ENCODE data around the gene PXYLP1. TPM values are rescaled to one million over a fixed set of nuclear protein-coding genes. Genes with fewer than 3 reads are reported as not detected.

PXYLP1 gene
- total and polyA plus RNA-seq, 2 of the 8 experiments (the other 6 are each of a cell fraction or from before 2014, with no cell fraction given) = 19.4 to 20.6 TPM

- no peak overlapping the region for H2AK5ac ChIP-seq (ENCODE audit: low read depth, low read length)
- no peaks in the 10 kb centered on the region for H3K23me2 ChIP-seq (ENCODE audit: low read depth, low read length)
- H2BK12ac ChIP-seq (ENCODE audit: low read depth, low read length) = no peak overlapping the region
- ChIA-PET POLR2A (ENCODE audit: partially characterized antibody) (no interaction called here), CTCF (ENCODE audit: partially characterized antibody) (interaction anchor here (1.0 to 1.3 kb wide), 2 partner anchors 40 to 230 kb away, joined by 3 to 5 read pairs; no protein-coding TSS in a partner anchor)
- H3K56ac ChIP-seq (replicated peaks; ENCODE audit: insufficient read length, low read depth, low read length) = no peak overlapping the region
- no peak overlapping the region for H2BK15ac ChIP-seq (ENCODE audit: low read length)
- no peaks in the 10 kb centered on the region for H3K27me3 ChIP-seq (replicated peaks in 1 of 4; ENCODE audit: control insufficient read depth in 3 of 4, extremely low read depth in 1 of 4, insufficient read depth in 3 of 4, low read length in 3 of 4)
- no peak overlapping the region for H2AFZ ChIP-seq (ENCODE audit: low read length)
- no peak overlapping the region for H3K4me2 ChIP-seq (ENCODE audit: insufficient read depth in 1 of 2, low read depth in 2 of 2, low read length in 2 of 2)
- no peak for FAIRE-seq
- 93% methylated on average over 10 of the region's 10 CpGs; no CpG with 5 or more reads in 1 of the 2 experiments for WGBS, 2 experiments (ENCODE audit: extremely low coverage in 1 of 2, insufficient coverage in 1 of 2, insufficient read length in 1 of 2, insufficient replicate concordance in 2 of 2, low coverage in 1 of 2, low lambda C conversion rate in 2 of 2, missing lambda C conversion rate in 1 of 2)
- H3K18ac ChIP-seq (ENCODE audit: extremely low read depth, low read length) = no peak overlapping the region
- H3K9ac ChIP-seq (replicated peaks in 1 of 4; ENCODE audit: extremely low read depth in 1 of 4, low read depth in 3 of 4, low read length in 3 of 4) = no peak overlapping the region
- H3K27ac ChIP-seq (ENCODE audit: low read depth, low read length) = no peak overlapping the region
- no peak overlapping the region for H3K4ac ChIP-seq (replicated peaks; ENCODE audit: insufficient read length, low read depth, low read length)
- H2BK120ac ChIP-seq (replicated peaks; ENCODE audit: low read depth, low read length) = no peak overlapping the region
- H4K91ac ChIP-seq (replicated peaks; ENCODE audit: insufficient read length, low read length) = no peak overlapping the region
- no peak overlapping the region for H2BK20ac ChIP-seq (ENCODE audit: low read length)
- DNase-seq (ENCODE audit: low read depth in 1 of 2, low spot score in 2 of 2) = peak in 1 of 2 experiments; percentile 34
- H4K5ac ChIP-seq (ENCODE audit: insufficient read length, low read depth, low read length) = no peak overlapping the region
- no peaks in the 10 kb centered on the region for H3K79me1 ChIP-seq (ENCODE audit: low read depth, low read length)
- H3K79me2 ChIP-seq (ENCODE audit: control insufficient read depth in 1 of 2, insufficient read depth in 2 of 2, low read length in 2 of 2) = no peaks in the 10 kb centered on the region
- H3K36me3 ChIP-seq (ENCODE audit: control insufficient read depth in 2 of 4, insufficient read depth in 4 of 4, low read length in 3 of 4) = no peaks in the 10 kb centered on the region; a peak in 2 of 8 replicates
- H3K14ac ChIP-seq (ENCODE audit: insufficient read length) = no peak overlapping the region
- H4K20me1 ChIP-seq (replicated peaks in 1 of 2; ENCODE audit: control insufficient read depth in 1 of 2, insufficient read depth in 2 of 2, low read length in 2 of 2) = peaks cover 0 to 2% of the 10 kb centered on the region in 2 experiments
- no peak overlapping the region for H3K23ac ChIP-seq (ENCODE audit: insufficient read length)
- no peak overlapping the region for H4K8ac ChIP-seq (ENCODE audit: extremely low read depth, insufficient read depth, low read length)
- no peak overlapping the region for H3K4me3 ChIP-seq (ENCODE audit: extremely low read depth in 1 of 4, insufficient read depth in 2 of 4, low read depth in 3 of 4, low read length in 4 of 4)
- no peaks in the 10 kb centered on the region for H3K4me1 ChIP-seq (replicated peaks in 1 of 4; ENCODE audit: control insufficient read depth in 3 of 4, insufficient read depth in 4 of 4, low read length in 3 of 4)
- no peak overlapping the region for H2BK5ac ChIP-seq (ENCODE audit: low read depth, low read length)
- no peak for TF ChIP-seq RXRA (IDR thresholded peaks at IDR 0.05; ENCODE audit: insufficient read depth, low read depth, low read length)
- no peak for TF ChIP-seq NANOG (IDR thresholded peaks at IDR 0.05; ENCODE audit: insufficient read depth, low read depth, low read length, poor library complexity, severe bottlenecking)
- no peak for TF ChIP-seq NRF1 (IDR thresholded peaks at IDR 0.05; ENCODE audit: low read depth, low read length)
- no peak for TF ChIP-seq CBX5 (IDR thresholded peaks at IDR 0.05; ENCODE audit: low read depth, low read length)
- TF ChIP-seq TCF12 (IDR thresholded peaks at IDR 0.05; ENCODE audit: low read depth, low read length) = no peak
- TF ChIP-seq ASH2L (IDR thresholded peaks at IDR 0.05; ENCODE audit: low read length) = no peak
- no peak for TF ChIP-seq TAF1 (IDR thresholded peaks at IDR 0.05; ENCODE audit: low read depth, low read length)
- no peak for TF ChIP-seq YY1 (IDR thresholded peaks at IDR 0.05; ENCODE audit: low read depth, low read length)
- TF ChIP-seq POU5F1 (IDR thresholded peaks at IDR 0.05; ENCODE audit: low read depth, low read length) = no peak
- TF ChIP-seq CHD2 (IDR thresholded peaks at IDR 0.05; ENCODE audit: low read length) = no peak
- TF ChIP-seq, protein P1, sequence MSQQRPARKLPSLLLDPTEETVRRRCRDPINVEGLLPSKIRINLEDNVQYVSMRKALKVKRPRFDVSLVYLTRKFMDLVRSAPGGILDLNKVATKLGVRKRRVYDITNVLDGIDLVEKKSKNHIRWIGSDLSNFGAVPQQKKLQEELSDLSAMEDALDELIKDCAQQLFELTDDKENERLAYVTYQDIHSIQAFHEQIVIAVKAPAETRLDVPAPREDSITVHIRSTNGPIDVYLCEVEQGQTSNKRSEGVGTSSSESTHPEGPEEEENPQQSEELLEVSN (IDR thresholded peaks at IDR 0.05) = no peak
- H3K9me3 ChIP-seq (ENCODE audit: insufficient read depth in 2 of 2, low read depth in 1 of 2, low read length in 1 of 2) = no peaks in the 10 kb centered on the region
Measured at GRCh38 chr3:141274411-141275031, 42.9 kb downstream of the PXYLP1 start.
